Mammary epithelial cell (primary cell): ENCODE data around the gene CAMSAP3.

ENCODE experiments used
- EZH2 ChIP-seq: IDR thresholded peaks from 2 replicates; pipeline ENCODE4 v1.6.1; 2012; ENCODE audit warnings: low read length, inconsistent platforms, borderline replicate concordance
- TF ChIP-seq, protein P1 (sequence below), 2 donors: IDR thresholded peaks in 1 of 2; conservative IDR thresholded peaks in 1 of 2; 2 replicates each; pipeline ENCODE4 v1.5.1; 2011 to 2012; ENCODE audit warnings: inconsistent platforms in 2 of 2, low read length in 2 of 2, mild to moderate bottlenecking in 2 of 2, control low read depth in 1 of 2, low read depth in 1 of 2; ENCODE audit not compliant: insufficient read depth in 1 of 2; ENCODE audit errors: extremely low read depth in 1 of 2

- TF ChIP-seq, protein P1, sequence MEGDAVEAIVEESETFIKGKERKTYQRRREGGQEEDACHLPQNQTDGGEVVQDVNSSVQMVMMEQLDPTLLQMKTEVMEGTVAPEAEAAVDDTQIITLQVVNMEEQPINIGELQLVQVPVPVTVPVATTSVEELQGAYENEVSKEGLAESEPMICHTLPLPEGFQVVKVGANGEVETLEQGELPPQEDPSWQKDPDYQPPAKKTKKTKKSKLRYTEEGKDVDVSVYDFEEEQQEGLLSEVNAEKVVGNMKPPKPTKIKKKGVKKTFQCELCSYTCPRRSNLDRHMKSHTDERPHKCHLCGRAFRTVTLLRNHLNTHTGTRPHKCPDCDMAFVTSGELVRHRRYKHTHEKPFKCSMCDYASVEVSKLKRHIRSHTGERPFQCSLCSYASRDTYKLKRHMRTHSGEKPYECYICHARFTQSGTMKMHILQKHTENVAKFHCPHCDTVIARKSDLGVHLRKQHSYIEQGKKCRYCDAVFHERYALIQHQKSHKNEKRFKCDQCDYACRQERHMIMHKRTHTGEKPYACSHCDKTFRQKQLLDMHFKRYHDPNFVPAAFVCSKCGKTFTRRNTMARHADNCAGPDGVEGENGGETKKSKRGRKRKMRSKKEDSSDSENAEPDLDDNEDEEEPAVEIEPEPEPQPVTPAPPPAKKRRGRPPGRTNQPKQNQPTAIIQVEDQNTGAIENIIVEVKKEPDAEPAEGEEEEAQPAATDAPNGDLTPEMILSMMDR (conservative IDR thresholded peaks at IDR 0.05 in 1 of 2, IDR thresholded peaks at IDR 0.05 in 1 of 2; ENCODE audit: extremely low read depth in 1 of 2, insufficient read depth in 1 of 2, low read depth in 1 of 2, low read length in 2 of 2): no peak
- TF ChIP-seq EZH2: no peak
Observed at GRCh38 chr19:7547159-7547558, 48.5 kb upstream of the CAMSAP3 start.
